Karpas-422 (cell line): ENCODE data around the gene ZCWPW1. TPM values are rescaled to one million over a fixed set of nuclear protein-coding genes. Genes with fewer than 3 reads are reported as not detected.
A peak's percentile ranks its signal among the peaks of the same experiment; 100 is the strongest.

Source experiments
- DNase-seq: peaks from one replicate; pipeline ENCODE4 v3.0.0-alpha.2; 2015
- H2AFZ ChIP-seq: fragments of 200-600 bp; sonication (generic); 2 replicates; pipeline ENCODE4 v1.6.1; 2014; ENCODE audit warnings: antibody characterized with exemption, low read length, mixed read lengths
- H3K27ac ChIP-seq: fragments of 200-600 bp; sonication (generic); 2 replicates; pipeline ENCODE4 v1.5.1; 2014; ENCODE audit warnings: mild to moderate bottlenecking, low read length, moderate library complexity
- H3K27me3 ChIP-seq: fragments of 200-600 bp; sonication (generic); 2 replicates; pipeline ENCODE4 v1.6.1; 2014; ENCODE audit warnings: low read length, mixed read lengths
- H3K36me3 ChIP-seq: fragments of 200-600 bp; sonication (generic); 2 replicates; pipeline ENCODE4 v1.6.1; 2014; ENCODE audit warnings: low read length, mixed read lengths; ENCODE audit not compliant: insufficient read depth
- H3K4me1 ChIP-seq: fragments of 200-600 bp; sonication (generic); 2 replicates; pipeline ENCODE4 v1.6.1; 2014; ENCODE audit warnings: mild to moderate bottlenecking, low read length, mixed read lengths
- H3K4me2 ChIP-seq: fragments of 200-600 bp; sonication (generic); 2 replicates; pipeline ENCODE4 v1.6.1; 2014; ENCODE audit warnings: low read length, low read depth, mild to moderate bottlenecking; ENCODE audit not compliant: poor library complexity, severe bottlenecking
- H3K4me3 ChIP-seq: fragments of 200-600 bp; sonication (generic); 2 replicates; pipeline ENCODE4 v1.5.1; 2014; ENCODE audit warnings: mild to moderate bottlenecking, antibody characterized with exemption, low read length, mixed read lengths
- H3K79me2 ChIP-seq: fragments of 200-600 bp; sonication (generic); 2 replicates; pipeline ENCODE4 v1.6.1; 2014; ENCODE audit warnings: mild to moderate bottlenecking, low read length, mixed read lengths
- H3K9ac ChIP-seq: fragments of 200-600 bp; sonication (generic); 2 replicates; pipeline ENCODE4 v1.6.0; 2014; ENCODE audit warnings: low read length
- H3K9me2 ChIP-seq: fragments of 200-600 bp; sonication (generic), shearing (Covaris generic); replicated peaks from 2 replicates; pipeline ENCODE4 v1.6.0; 2014; ENCODE audit warnings: mild to moderate bottlenecking, low read length, moderate library complexity; ENCODE audit not compliant: insufficient read depth
- H3K9me3 ChIP-seq: fragments of 300-700, 200-600 bp; sonication (generic); 2 replicates; pipeline ENCODE4 v1.6.1; 2014; ENCODE audit warnings: low read length, mixed read lengths
- H4K20me1 ChIP-seq: fragments of 200-600 bp; sonication (generic); 2 replicates; pipeline ENCODE4 v1.6.1; 2014; ENCODE audit warnings: mild to moderate bottlenecking, antibody characterized with exemption, low read length, low read depth; ENCODE audit not compliant: insufficient read depth
- total RNA-seq: library from RNA; depleted of rRNA; stranded (reverse); fragments of >200 nt; shearing (Covaris generic); gene quantifications from 2 replicates; pipeline ENCODE4 v1.2.3, GENCODE V29; 2014; ENCODE audit warnings: low replicate concordance

The ZCWPW1 gene
- total RNA-seq, 1 experiment from 2014 or later: 3.0 TPM

DNA sequence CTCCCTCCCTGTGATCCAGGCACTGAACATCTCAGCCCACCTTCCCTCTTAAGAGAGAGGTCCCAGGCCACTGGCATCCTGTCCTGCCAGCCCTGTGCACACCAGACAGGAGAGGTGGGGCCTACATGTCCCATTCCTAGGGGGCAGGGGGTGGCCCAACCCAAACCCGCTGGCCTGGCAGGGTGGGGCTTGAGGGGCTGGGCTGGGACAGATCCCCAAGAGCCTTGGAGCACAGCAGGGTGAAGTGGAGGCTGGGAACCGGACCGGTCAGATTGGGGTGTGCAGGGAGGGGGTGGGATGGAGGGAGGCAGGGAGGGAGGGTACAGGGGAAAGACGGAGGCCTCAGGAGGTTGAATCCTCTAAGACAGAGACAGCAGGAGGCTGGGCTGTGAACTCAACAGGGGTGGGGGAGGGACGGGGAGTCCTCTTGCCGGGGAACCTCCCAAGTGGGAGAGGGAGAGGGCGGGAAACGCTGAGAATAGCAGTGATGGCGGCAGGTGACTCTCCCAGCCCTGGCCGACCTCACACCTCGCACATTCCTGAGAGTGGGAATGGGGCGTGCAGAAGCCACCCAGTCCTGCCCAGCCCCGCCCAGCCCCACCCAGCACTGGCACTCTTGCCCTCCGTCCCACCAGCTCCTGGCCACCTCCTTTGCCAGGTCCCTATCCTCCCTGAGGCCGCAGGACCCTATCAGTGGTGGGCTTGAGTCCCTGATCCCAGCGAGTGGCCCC, 43.8 kb upstream of the ZCWPW1 start:
- H3K4me1 ChIP-seq: peaks cover 25% of the 10 kb centered on the region
- no peak overlapping the region for H2AFZ ChIP-seq
- H3K27ac ChIP-seq: no peak overlapping the region

GRCh38 chr7:100471021-100471420, 42.5 kb upstream of the ZCWPW1 start:
- H3K27ac ChIP-seq: no peak overlapping the region
- peaks cover 8% of the 10 kb centered on the region for H3K79me2 ChIP-seq
- no peaks in the 10 kb centered on the region for H4K20me1 ChIP-seq
- no peak for DNase-seq
- H3K9me3 ChIP-seq: no peaks in the 10 kb centered on the region
- H3K36me3 ChIP-seq: peaks cover 7% of the 10 kb centered on the region; the same call in 1 of the 2 replicates
- H3K4me3 ChIP-seq: no peak overlapping the region
- H3K4me2 ChIP-seq: no peak overlapping the region
- no peaks in the 10 kb centered on the region for H3K27me3 ChIP-seq
- no peak overlapping the region for H3K9ac ChIP-seq
- no peaks in the 10 kb centered on the region for H3K9me2 ChIP-seq
- H2AFZ ChIP-seq: no peak overlapping the region
- H3K4me1 ChIP-seq: peaks cover 13% of the 10 kb centered on the region

More for the DNA sequence above, 43.8 kb upstream of the ZCWPW1 start:
- DNase-seq: no peak
- Histone ChIP-seq H3K36me3 (peaks cover 7% of the 10 kb centered on the region; the same call in 1 of the 2 replicates), H3K27me3 (no peaks in the 10 kb centered on the region), H3K9ac (no peak overlapping the region), H4K20me1 (no peaks in the 10 kb centered on the region), H3K9me3 (no peaks in the 10 kb centered on the region), H3K4me2 (no peak overlapping the region), H3K4me3 (no peak overlapping the region), H3K79me2 (peaks cover 21% of the 10 kb centered on the region), H3K9me2 (no peaks in the 10 kb centered on the region)

GRCh38 chr7:100469227-100470044, 40.9 kb upstream of the ZCWPW1 start:
- peak; percentile 91 for DNase-seq
- H3K4me3 ChIP-seq: no peak overlapping the region
- H3K4me2 ChIP-seq: no peak overlapping the region
- H3K9ac ChIP-seq: no peak overlapping the region
- no peaks in the 10 kb centered on the region for H3K9me2 ChIP-seq
- H3K4me1 ChIP-seq: peaks cover 3% of the 10 kb centered on the region; the same call in 1 of the 2 replicates
- no peaks in the 10 kb centered on the region for H3K79me2 ChIP-seq
- no peak overlapping the region for H3K27ac ChIP-seq
- no peaks in the 10 kb centered on the region for H3K27me3 ChIP-seq
- H3K36me3 ChIP-seq: peaks cover 7% of the 10 kb centered on the region; the same call in 1 of the 2 replicates
- no peaks in the 10 kb centered on the region for H4K20me1 ChIP-seq
- H2AFZ ChIP-seq: no peak overlapping the region
- H3K9me3 ChIP-seq: no peaks in the 10 kb centered on the region

- H3K9me3 ChIP-seq: no peaks in the 10 kb centered on the region
- no peaks in the 10 kb centered on the region for H3K79me2 ChIP-seq
- no peak overlapping the region for H3K4me3 ChIP-seq
- no peak overlapping the region for H3K27ac ChIP-seq
- no peaks in the 10 kb centered on the region for H3K9me2 ChIP-seq
- no peaks in the 10 kb centered on the region for H3K4me1 ChIP-seq
- no peaks in the 10 kb centered on the region for H4K20me1 ChIP-seq
- H3K36me3 ChIP-seq: peaks cover 2% of the 10 kb centered on the region; the same call in 1 of the 2 replicates
- H3K4me2 ChIP-seq: no peak overlapping the region
- no peak for DNase-seq
- no peaks in the 10 kb centered on the region for H3K27me3 ChIP-seq
- no peak overlapping the region for H2AFZ ChIP-seq
- H3K9ac ChIP-seq: no peak overlapping the region
Measured at GRCh38 chr7:100467638-100468373, 39.3 kb upstream of the ZCWPW1 start.

- H3K4me3 ChIP-seq: no peak overlapping the region
- H2AFZ ChIP-seq: no peak overlapping the region
- no peak overlapping the region for H3K9ac ChIP-seq
- no peaks in the 10 kb centered on the region for H3K9me3 ChIP-seq
- no peak overlapping the region for H3K4me2 ChIP-seq
- H3K9me2 ChIP-seq: no peaks in the 10 kb centered on the region
- no peaks in the 10 kb centered on the region for H3K79me2 ChIP-seq
- no peaks in the 10 kb centered on the region for H3K36me3 ChIP-seq
- no peak overlapping the region for H3K27ac ChIP-seq
- H4K20me1 ChIP-seq: no peaks in the 10 kb centered on the region
- no peaks in the 10 kb centered on the region for H3K27me3 ChIP-seq
- DNase-seq: no peak
- H3K4me1 ChIP-seq: no peaks in the 10 kb centered on the region
Measured at GRCh38 chr7:100466653-100467605, 38.4 kb upstream of the ZCWPW1 start.

DNA sequence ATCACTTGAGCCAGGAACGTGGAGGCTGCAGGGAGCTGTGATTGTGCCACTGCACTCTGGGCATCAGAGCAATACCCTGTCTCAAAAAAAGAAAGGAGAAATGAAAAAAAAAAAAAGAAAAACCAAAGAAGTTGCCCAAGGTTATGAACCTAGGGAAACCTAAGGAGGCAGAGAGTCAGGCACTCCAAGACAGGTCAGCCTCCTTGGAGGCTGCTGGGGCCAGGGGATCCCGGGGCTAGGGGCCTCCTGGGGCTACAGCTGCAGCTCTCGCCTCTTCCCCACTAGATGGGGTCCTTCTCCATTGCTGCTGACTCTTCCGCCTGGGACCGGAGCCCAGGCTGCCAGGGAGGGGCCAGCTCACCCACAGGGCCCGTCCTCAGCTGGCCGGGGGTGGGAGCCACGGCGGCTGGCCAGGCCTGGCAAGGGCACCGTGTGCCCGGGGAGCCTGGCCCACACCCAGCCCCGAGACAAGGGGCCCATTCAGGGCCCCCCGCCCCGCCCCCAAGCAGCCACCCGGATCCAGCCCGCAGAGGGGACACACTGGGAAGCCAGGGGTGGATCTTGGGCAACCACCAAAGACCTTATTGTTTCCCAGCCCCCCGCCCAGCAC, 37.3 kb upstream of the ZCWPW1 start:
- H3K27ac ChIP-seq: no peak overlapping the region
- no peaks in the 10 kb centered on the region for H3K9me2 ChIP-seq
- H3K4me3 ChIP-seq: no peak overlapping the region
- no peak overlapping the region for H3K4me2 ChIP-seq
- H3K36me3 ChIP-seq: no peaks in the 10 kb centered on the region
- H3K9me3 ChIP-seq: no peaks in the 10 kb centered on the region
- H2AFZ ChIP-seq: no peak overlapping the region
- no peak overlapping the region for H3K9ac ChIP-seq
- peak; percentile 57 for DNase-seq
- no peaks in the 10 kb centered on the region for H3K79me2 ChIP-seq
- H3K4me1 ChIP-seq: no peaks in the 10 kb centered on the region
- no peaks in the 10 kb centered on the region for H3K27me3 ChIP-seq
- H4K20me1 ChIP-seq: no peaks in the 10 kb centered on the region

- no peaks in the 10 kb centered on the region for H3K9me3 ChIP-seq
- H3K27me3 ChIP-seq: no peaks in the 10 kb centered on the region
- H3K79me2 ChIP-seq: no peaks in the 10 kb centered on the region
- no peaks in the 10 kb centered on the region for H4K20me1 ChIP-seq
- H3K36me3 ChIP-seq: no peaks in the 10 kb centered on the region
- no peak overlapping the region for H3K27ac ChIP-seq
- no peak overlapping the region for H3K4me3 ChIP-seq
- H3K9me2 ChIP-seq: no peaks in the 10 kb centered on the region
- H2AFZ ChIP-seq: no peak overlapping the region
- DNase-seq: no peak
- H3K4me2 ChIP-seq: no peak overlapping the region
- H3K4me1 ChIP-seq: no peaks in the 10 kb centered on the region
- no peak overlapping the region for H3K9ac ChIP-seq
Measured at GRCh38 chr7:100465299-100465698, 36.8 kb upstream of the ZCWPW1 start.
